ENCODE results near the gene TBR1.

TBR1 gene

GRCh38 chr2:161415034-161415986, 787 bp upstream of the TBR1 start:
- no peak for DNase-seq (ENCODE audit: low read depth in 2 of 2)

DNA sequence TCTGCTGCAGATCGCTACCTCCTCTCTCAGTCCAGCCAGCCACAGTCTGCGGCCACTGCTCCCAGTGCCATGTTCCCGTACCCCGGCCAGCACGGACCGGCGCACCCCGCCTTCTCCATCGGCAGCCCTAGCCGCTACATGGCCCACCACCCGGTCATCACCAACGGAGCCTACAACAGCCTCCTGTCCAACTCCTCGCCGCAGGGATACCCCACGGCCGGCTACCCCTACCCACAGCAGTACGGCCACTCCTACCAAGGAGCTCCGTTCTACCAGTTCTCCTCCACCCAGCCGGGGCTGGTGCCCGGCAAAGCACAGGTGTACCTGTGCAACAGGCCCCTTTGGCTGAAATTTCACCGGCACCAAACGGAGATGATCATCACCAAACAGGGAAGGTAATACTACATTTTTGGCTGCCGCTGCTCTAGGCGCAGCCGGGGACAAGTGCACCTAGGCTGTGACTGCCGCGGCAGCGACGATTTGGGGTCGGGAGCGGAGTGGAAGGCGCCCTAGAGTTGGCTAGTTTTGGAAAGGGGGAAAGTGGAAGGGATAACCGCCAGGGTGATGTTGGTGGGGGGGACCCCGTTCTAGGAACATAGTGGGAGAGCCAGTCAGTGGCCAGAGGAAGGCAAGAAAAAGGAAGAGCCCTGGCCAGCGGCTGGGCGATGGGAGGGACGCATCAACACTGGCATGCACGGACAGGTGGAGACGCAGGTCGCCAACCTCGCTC, 776 bp downstream of the TBR1 start:
- DNase-seq (ENCODE audit: low read depth in 2 of 2), result no peak

- DNase-seq (ENCODE audit: low read depth in 2 of 2), result no peak
These were observed 1.6 kb downstream of the TBR1 start for GRCh38 chr2:161417438-161418274.

DNA sequence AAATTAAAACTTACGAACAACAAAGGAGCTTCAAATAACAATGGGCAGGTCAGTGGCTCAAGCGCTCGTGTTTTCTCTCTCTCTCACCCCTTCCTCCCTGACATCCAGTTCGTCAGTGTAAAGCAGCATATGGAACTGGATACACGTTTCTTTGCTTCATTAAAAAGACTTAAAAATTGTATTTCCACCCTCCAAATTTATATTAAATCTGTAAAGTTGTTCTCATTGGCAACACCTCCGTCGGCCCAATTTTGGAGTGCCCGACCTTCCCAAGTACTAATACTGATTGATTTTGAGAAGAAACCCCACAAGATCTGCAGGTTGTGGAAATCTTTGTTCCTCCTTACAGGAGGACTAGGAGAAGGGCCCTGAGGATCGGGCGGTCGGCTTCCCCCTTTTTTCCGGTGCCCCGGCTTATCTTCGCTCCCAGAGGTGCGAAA, 2.2 kb downstream of the TBR1 start:
- DNase-seq (ENCODE audit: low read depth in 2 of 2), result no peak

DNA sequence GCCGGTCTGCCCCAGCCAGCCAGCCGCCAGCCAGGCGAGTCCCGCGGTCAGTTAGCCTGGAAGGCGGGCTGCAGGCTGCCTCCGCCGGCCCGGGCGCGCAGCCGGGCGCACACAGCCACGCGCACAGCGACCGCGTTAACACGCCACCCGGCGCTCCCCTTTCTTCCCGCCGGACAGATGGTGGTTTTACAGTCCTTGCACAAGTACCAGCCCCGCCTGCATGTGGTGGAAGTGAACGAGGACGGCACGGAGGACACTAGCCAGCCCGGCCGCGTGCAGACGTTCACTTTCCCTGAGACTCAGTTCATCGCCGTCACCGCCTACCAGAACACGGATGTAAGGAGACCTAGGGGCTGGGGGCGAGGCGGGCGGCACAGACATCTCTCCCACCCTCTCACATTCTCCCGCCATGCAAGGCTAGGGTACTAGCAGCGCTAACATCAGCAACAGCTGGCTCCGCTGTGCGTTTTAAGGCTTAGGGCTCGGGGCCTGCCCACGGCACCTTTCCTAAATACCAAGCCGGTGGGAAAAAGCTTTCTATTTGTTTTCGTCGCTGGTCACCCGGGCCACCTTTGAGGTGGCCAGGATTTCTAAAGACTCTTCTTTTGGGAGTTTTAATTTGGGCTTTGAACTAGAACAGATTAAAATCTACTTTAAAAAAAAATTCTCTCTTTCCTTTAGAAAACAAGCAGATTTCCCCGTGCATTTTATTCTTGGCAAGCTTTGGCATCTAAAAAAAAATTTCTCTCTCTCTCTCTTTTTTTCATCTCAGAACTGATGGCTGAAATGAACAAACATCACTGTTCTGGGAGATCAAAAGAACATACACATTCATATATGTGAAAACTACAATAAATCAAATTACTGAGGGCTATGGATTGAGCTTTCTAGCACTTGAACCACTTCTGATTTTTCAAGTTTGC, 2.9 kb downstream of the TBR1 start:
- no peak for DNase-seq (ENCODE audit: low read depth in 2 of 2)

DNA sequence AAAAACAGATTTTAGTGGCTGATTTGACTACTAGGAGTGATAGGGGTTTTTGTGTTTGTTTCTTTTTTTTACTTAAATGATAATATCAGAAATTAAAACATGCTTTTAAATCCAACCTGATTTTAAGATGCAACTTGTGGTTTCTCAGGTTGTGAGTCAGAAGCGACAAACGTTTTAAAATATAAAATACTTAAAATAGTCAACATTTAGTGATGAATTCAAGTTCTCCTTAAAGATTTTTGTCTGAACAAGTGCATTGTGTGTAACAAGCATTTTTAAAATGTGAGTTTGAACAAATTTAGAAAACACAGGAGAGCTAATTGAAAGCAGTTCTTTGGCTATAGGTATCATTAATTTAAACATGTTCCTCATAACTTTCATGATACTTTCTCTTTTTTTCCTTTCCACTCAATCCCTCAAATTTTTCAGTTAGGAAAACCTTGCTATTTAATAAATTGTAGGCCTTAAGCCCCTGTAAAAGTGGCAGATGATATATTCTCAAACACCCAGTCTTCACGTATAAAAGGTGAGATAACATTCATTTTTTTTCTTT, 3.6 kb downstream of the TBR1 start:
- no peak for DNase-seq (ENCODE audit: low read depth in 2 of 2)

GRCh38 chr2:161420406-161421074, 4.4 kb downstream of the TBR1 start:
- no peak for DNase-seq (ENCODE audit: low read depth in 2 of 2)

GRCh38 chr2:161421686-161422085, 5.6 kb downstream of the TBR1 start:
- DNase-seq (ENCODE audit: low read depth in 2 of 2), result no peak

DNA sequence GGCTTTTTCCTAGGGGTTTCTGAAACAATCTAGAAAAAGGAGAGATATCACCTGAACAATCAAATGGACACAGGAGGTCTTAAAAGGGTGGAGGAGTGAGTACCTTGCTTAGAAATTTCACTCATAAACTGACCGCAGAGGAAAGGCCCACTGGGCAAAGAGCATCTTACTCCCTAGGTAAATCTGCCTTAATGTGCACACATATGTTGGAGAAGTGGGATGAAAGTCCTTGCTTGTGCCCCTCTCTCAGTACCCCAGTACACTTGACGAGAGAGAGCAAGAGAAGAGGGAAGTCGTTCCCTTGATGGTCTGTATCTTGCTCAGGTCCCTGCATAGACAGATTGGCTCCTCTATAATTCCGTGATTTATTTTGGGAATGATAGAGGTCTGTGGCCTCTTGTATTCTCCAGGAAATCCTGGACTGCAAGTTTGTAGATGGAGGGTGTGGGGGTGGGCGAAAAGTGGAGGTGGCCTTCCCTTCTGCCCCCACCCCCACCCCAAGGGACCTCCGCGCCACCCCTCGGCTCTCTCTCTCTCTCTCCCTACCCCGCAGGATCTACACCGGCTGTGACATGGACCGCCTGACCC, 6.8 kb downstream of the TBR1 start:
- no peak for DNase-seq (ENCODE audit: low read depth in 2 of 2)

DNA sequence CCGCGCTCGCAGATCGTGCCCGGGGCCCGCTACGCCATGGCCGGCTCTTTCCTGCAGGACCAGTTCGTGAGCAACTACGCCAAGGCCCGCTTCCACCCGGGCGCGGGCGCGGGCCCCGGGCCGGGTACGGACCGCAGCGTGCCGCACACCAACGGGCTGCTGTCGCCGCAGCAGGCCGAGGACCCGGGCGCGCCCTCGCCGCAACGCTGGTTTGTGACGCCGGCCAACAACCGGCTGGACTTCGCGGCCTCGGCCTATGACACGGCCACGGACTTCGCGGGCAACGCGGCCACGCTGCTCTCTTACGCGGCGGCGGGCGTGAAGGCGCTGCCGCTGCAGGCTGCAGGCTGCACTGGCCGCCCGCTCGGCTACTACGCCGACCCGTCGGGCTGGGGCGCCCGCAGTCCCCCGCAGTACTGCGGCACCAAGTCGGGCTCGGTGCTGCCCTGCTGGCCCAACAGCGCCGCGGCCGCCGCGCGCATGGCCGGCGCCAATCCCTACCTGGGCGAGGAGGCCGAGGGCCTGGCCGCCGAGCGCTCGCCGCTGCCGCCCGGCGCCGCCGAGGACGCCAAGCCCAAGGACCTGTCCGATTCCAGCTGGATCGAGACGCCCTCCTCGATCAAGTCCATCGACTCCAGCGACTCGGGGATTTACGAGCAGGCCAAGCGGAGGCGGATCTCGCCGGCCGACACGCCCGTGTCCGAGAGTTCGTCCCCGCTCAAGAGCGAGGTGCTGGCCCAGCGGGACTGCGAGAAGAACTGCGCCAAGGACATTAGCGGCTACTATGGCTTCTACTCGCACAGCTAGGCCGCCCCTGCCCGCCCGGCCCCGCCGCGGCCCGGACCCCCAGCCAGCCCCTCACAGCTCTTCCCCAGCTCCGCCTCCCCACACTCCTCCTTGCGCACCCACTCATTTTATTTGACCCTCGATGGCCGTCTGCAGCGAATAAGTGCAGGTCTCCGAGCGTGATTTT, 7.6 kb downstream of the TBR1 start:
- no peak for DNase-seq (ENCODE audit: low read depth in 2 of 2)

DNA sequence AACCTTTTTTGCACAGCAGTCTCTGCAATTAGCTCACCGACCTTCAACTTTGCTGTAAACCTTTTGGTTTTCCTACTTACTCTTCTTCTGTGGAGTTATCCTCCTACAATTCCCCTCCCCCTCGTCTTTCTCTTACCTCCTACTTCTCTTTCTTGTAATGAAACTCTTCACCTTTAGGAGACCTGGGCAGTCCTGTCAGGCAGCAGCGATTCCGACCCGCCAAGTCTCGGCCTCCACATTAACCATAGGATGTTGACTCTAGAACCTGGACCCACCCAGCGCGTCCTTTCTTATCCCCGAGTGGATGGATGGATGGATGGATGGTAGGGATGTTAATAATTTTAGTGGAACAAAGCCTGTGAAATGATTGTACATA, 8.3 kb downstream of the TBR1 start:
- DNase-seq (ENCODE audit: low read depth in 2 of 2), result no peak

GRCh38 chr2:161424891-161425727, 9.0 kb downstream of the TBR1 start:
- DNase-seq (ENCODE audit: low read depth in 2 of 2), result no peak

DNA sequence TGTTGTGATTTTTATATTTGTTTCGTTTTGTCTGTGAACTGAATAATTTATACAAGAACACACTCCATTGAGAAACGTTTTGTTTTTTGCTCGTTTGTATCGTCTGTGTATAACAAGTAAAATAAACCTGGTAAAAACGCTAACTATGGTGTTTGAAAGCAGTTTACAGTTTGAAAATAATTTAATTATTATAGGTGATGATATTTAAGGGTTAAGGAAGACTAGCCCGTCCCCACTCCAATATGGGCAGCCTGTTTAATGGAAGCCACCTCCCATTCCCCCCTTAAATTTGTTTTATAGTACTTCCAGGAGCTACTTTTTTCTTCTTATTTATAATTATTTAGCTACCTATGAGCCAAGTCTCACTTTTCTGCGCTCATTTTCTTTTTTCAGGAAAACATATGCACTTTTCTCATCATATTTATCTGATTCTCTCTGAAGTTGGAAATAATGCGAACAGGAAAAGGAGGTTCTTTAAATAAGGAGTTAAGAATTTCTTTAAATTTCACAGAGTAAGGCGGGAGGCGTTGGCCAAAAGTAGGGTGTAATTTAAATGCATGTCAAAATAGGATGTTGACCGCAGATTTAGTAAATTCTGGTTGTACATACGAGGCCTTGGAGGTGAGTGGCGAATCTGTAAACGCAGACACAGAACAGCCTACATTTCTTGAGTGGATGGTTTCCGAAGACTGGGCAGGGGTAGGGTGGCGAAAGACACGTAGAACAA, 9.8 kb downstream of the TBR1 start:
- no peak for DNase-seq (ENCODE audit: low read depth in 2 of 2)

DNA sequence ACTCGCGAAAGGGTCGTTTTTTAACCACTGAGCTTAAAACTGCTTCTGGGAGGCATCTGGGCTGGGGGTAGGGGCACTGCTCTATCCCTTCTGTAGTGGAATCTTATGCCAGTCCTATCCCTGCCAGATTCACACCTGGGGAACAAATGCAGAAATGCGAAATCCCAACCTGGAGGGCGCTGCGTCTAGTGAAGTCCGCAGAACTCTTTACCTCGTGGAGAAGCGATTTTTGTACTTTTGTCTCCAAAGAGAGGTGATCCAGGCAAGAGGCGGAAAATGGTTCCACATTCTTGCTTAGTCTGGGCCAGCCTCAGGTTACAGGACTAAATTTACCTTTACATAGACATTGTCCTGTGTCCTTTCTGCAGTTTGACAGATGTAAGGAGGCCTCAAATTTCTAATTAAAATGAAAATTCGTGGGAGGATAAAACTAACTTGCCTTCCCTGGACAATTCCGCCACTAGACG, 10.4 kb downstream of the TBR1 start:
- DNase-seq (ENCODE audit: low read depth in 2 of 2), result no peak

- no peak for DNase-seq (ENCODE audit: low read depth in 2 of 2)
These were observed 11.0 kb downstream of the TBR1 start for GRCh38 chr2:161426922-161427663.
